CD4-positive, alpha-beta T cell (primary cell): ENCODE data around the gene SAP30L. TPM values are rescaled to one million over a fixed set of nuclear protein-coding genes. Genes with fewer than 3 reads are reported as not detected.

Source experiments
- ATAC-seq: fragments of 200-7000 bp; cut with Tn5 transposase; one replicate; pipeline ENCODE4 v1.10.0; 2022; ENCODE audit warnings: mild to moderate bottlenecking; ENCODE audit not compliant: poor library complexity
- CTCF ChIA-PET: fragments of 350-600 bp; sonication (Branson Sonifier 250); formaldehyde crosslinking; loops from one replicate; lab custom pipeline; 2021; ENCODE audit warnings: antibody characterized with exemption, inconsistent platforms; lab: Charles Lee
- POLR2A ChIA-PET: fragments of 350-600 bp; sonication (Branson Sonifier 250); formaldehyde crosslinking; loops from one replicate; lab custom pipeline; 2021; ENCODE audit warnings: antibody characterized with exemption, inconsistent platforms; lab: Charles Lee
- DNase-seq, 14 experiments: peaks; one replicate each; pipeline ENCODE4 v3.0.0-alpha.2; 2013 to 2020; ENCODE audit warnings: mixed read lengths in 2 of 14
- H3K27ac ChIP-seq, 2 donors: one replicate each; pipeline versions ENCODE4 v1.5.1 to v1.7.0; 2013; ENCODE audit warnings: low read length in 2 of 2, low read depth in 1 of 2, mild to moderate bottlenecking in 1 of 2
- H3K27me3 ChIP-seq, 2 experiments: 1 replicate in 1 of 2; 2 replicates in 1 of 2; pipeline versions ENCODE4 v1.6.1 to v1.7.0; 2013; ENCODE audit warnings: low read length in 2 of 2, control low read depth in 1 of 2, mild to moderate bottlenecking in 1 of 2, moderate library complexity in 1 of 2; ENCODE audit not compliant: insufficient read depth in 2 of 2, control insufficient read depth in 1 of 2
- H3K36me3 ChIP-seq: one replicate; pipeline ENCODE4 v1.6.1; 2013; ENCODE audit warnings: low read length, control low read depth; ENCODE audit not compliant: insufficient read depth
- H3K4me1 ChIP-seq: one replicate; pipeline ENCODE4 v1.6.1; 2013; ENCODE audit warnings: low read length, control low read depth; ENCODE audit not compliant: insufficient read depth
- H3K4me3 ChIP-seq: one replicate; pipeline ENCODE4 v1.5.1; 2013; ENCODE audit warnings: mild to moderate bottlenecking, low read length, moderate library complexity
- H3K9me3 ChIP-seq, 2 experiments: 1 replicate in 1 of 2; 2 replicates in 1 of 2; pipeline versions ENCODE4 v1.6.1 to v1.7.0; 2013; ENCODE audit warnings: low read length in 2 of 2, mild to moderate bottlenecking in 2 of 2, control low read depth in 1 of 2, moderate library complexity in 1 of 2; ENCODE audit not compliant: control insufficient read depth in 1 of 2, insufficient read depth in 1 of 2
- H3K27ac Mint-ChIP-seq: one replicate; pipeline ENCODE4 v1.8.0; 2020; ENCODE audit warnings: mixed read lengths
- H3K27me3 Mint-ChIP-seq: one replicate; pipeline ENCODE4 v1.8.0; 2021; ENCODE audit warnings: mixed read lengths
- H3K36me3 Mint-ChIP-seq: one replicate; pipeline ENCODE4 v1.8.0; 2021; ENCODE audit warnings: low read depth, mixed read lengths
- H3K4me1 Mint-ChIP-seq: one replicate; pipeline ENCODE4 v1.8.0; 2021; ENCODE audit warnings: low read depth, mixed read lengths
- H3K4me3 Mint-ChIP-seq: one replicate; pipeline ENCODE4 v1.8.0; 2020; ENCODE audit warnings: mild to moderate bottlenecking, mixed read lengths
- H3K9me3 Mint-ChIP-seq: one replicate; pipeline ENCODE4 v1.8.0; 2020; ENCODE audit warnings: mixed read lengths
- CTCF ChIP-seq: fragments of 200-600 bp; IDR thresholded peaks from one replicate; pipeline ENCODE4 v1.8.0; 2022; ENCODE audit warnings: antibody characterized with exemption, mild to moderate bottlenecking
- intact Hi-C, 2 experiments: fragments of 100-400 bp; cut with DNase I in 1 of 2; cut with micrococcal nuclease in 1 of 2; formaldehyde crosslinking; loops; one replicate each; pipeline versions ENCODE4 v1.15.1 to v1.9.0; 2023 to 2025; cut with DNase I, micrococcal nuclease
- total RNA-seq, 174 experiments: library from RNA in 2 of 174; stranded (reverse) in 2 of 174; gene quantifications; one replicate each; pipeline ENCODE4 v1.2.3 and lab custom pipeline; 2021 to 2026

SAP30L gene
- total RNA-seq, 2 experiments from 2014 or later = 32.2 to 33.6 TPM

- H3K36me3 ChIP-seq = peaks cover 25% of the 10 kb centered on the region
- Mint-ChIP-seq H3K36me3 (peaks cover 63% of the 10 kb centered on the region), H3K9me3 (no peaks in the 10 kb centered on the region), H3K4me3 (peak overlapping the region; percentile 89), H3K27me3 (no peaks in the 10 kb centered on the region), H3K27ac (peak overlapping the region; percentile 89), H3K4me1 (peaks cover 68% of the 10 kb centered on the region)
- no peaks in the 10 kb centered on the region for H3K9me3 ChIP-seq
- DNase-seq (peak in 13 of 14 experiments; percentile 14 to 62 (median 25)), ATAC-seq (no peak)
- no peak for TF ChIP-seq CTCF
- peaks cover 38% of the 10 kb centered on the region for H3K4me1 ChIP-seq
- ChIA-PET CTCF (interaction anchor here (2.4 kb wide), 1 partner anchor 374 kb away, joined by 6 read pairs; no protein-coding TSS in a partner anchor), POLR2A (interaction anchor here (1.6 kb wide), 1 partner anchor 407 kb away, joined by 3 read pairs; the partner anchor contains the start of genes FAM114A2 and MFAP3)
- H3K4me3 ChIP-seq = peak overlapping the region; percentile 65
- H3K27ac ChIP-seq = peak overlapping the region in 1 of 2 donors; percentile 73
- no peaks in the 10 kb centered on the region for H3K27me3 ChIP-seq
- intact Hi-C loops = loop anchor here (5.0 to 10.0 kb wide), 6 partner anchors 254 to 491 kb away; partner anchors contain the start of genes CNOT8 (in 2 of the 2), FAXDC2 (in 1 of the 2), GALNT10 (in 1 of the 2) and GEMIN5 (in 1 of the 2)
Measured at GRCh38 chr5:154446195-154447088, 645 bp downstream of the SAP30L start.

- ATAC-seq (no peak), DNase-seq (peak in 3 of 14 experiments; percentile 27 to 35 (median 32))
- H3K4me1 ChIP-seq = peaks cover 35% of the 10 kb centered on the region
- no peaks in the 10 kb centered on the region for H3K9me3 ChIP-seq
- intact Hi-C loops = loop anchor here (5.0 to 10.0 kb wide), 6 partner anchors 255 to 490 kb away; partner anchors contain the start of genes CNOT8 (in 2 of the 2), FAXDC2 (in 1 of the 2), GALNT10 (in 1 of the 2) and GEMIN5 (in 1 of the 2)
- TF ChIP-seq CTCF = no peak
- H3K27me3 Mint-ChIP-seq = no peaks in the 10 kb centered on the region
- peak overlapping the region in 1 of 2 donors; percentile 73 for H3K27ac ChIP-seq
- no peaks in the 10 kb centered on the region for H3K27me3 ChIP-seq
- peaks cover 28% of the 10 kb centered on the region for H3K36me3 ChIP-seq
- H3K4me3 Mint-ChIP-seq = peak overlapping the region; percentile 89
- peak overlapping the region; percentile 85 for H3K27ac Mint-ChIP-seq
- H3K4me3 ChIP-seq = peak overlapping the region; percentile 65
- CTCF ChIA-PET = interaction anchor here (1.4 to 2.4 kb wide), 2 partner anchors 21 to 375 kb away, joined by 3 to 6 read pairs; no protein-coding TSS in a partner anchor
- H3K4me1 Mint-ChIP-seq = peaks cover 60% of the 10 kb centered on the region
- peaks cover 60% of the 10 kb centered on the region for H3K36me3 Mint-ChIP-seq
- POLR2A ChIA-PET = interaction anchor here (1.6 kb wide), 1 partner anchor 408 kb away, joined by 3 read pairs; the partner anchor contains the start of genes FAM114A2 and MFAP3
- no peaks in the 10 kb centered on the region for H3K9me3 Mint-ChIP-seq
Measured at GRCh38 chr5:154447089-154447725, 1.4 kb downstream of the SAP30L start.

DNA sequence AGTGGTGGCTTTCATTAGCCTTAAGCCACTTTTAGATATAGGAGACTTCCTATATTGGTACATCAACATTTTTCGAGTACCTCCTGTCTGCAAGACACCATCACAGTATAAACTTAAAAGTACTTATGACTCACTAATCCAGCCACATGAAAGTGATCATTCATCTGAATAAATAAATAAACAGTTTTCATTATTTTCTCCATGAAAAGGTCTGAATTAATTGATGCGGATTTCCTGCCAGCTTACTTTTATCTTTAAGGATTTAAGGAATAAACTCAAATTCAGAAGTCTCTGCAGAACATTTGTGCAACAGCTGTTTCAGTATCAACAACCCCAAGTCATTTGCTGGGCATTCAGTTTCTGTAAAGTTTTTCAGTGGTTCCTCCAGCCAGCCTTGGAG lies 4.0 kb downstream of the SAP30L start:
- no peak overlapping the region for H3K4me3 ChIP-seq
- H3K4me1 Mint-ChIP-seq = peaks cover 52% of the 10 kb centered on the region
- DNase-seq (no peak), ATAC-seq (no peak)
- no peaks in the 10 kb centered on the region for H3K9me3 Mint-ChIP-seq
- H3K27me3 Mint-ChIP-seq = no peaks in the 10 kb centered on the region
- no peak for TF ChIP-seq CTCF
- H3K4me1 ChIP-seq = peaks cover 30% of the 10 kb centered on the region
- ChIA-PET POLR2A (no interaction called here), CTCF (no interaction called here)
- peaks cover 75% of the 10 kb centered on the region for H3K36me3 Mint-ChIP-seq
- no peaks in the 10 kb centered on the region for H3K9me3 ChIP-seq
- peak overlapping the region; percentile 85 for H3K27ac Mint-ChIP-seq
- H3K36me3 ChIP-seq = peaks cover 46% of the 10 kb centered on the region
- H3K4me3 Mint-ChIP-seq = peak overlapping the region; percentile 89
- intact Hi-C loops = loop anchor here (5.0 to 10.0 kb wide), 6 partner anchors 257 to 488 kb away; partner anchors contain the start of genes CNOT8 (in 2 of the 2), FAXDC2 (in 1 of the 2), GALNT10 (in 1 of the 2) and GEMIN5 (in 1 of the 2)
- no peak overlapping the region for H3K27ac ChIP-seq
- no peaks in the 10 kb centered on the region for H3K27me3 ChIP-seq
